Glomerular visceral epithelial cell (primary cell): ENCODE results near the gene UBLCP1.

ENCODE experiments used
- DNase-seq: peaks from one replicate; pipeline ENCODE4 v3.0.0-alpha.2; 2016; ENCODE audit errors: extremely low spot score

Gene UBLCP1

GRCh38 chr5:159311063-159311462 is 48.0 kb downstream of the UBLCP1 start:
- DNase-seq, result no peak

GRCh38 chr5:159313197-159313596 is 50.1 kb downstream of the UBLCP1 start:
- no peak for DNase-seq

GRCh38 chr5:159316519-159317383 is 53.7 kb downstream of the UBLCP1 start:
- peak; percentile 41 for DNase-seq

- DNase-seq, result no peak
Observed at GRCh38 chr5:159317849-159318248, 54.8 kb downstream of the UBLCP1 start.

GRCh38 chr5:159318448-159318847 is 55.4 kb downstream of the UBLCP1 start:
- no peak for DNase-seq

- DNase-seq, result no peak
Observed at GRCh38 chr5:159319363-159319762, 56.3 kb downstream of the UBLCP1 start.

- no peak for DNase-seq
Observed at GRCh38 chr5:159319832-159320231, 56.7 kb downstream of the UBLCP1 start.

GRCh38 chr5:159322180-159322579 is 59.1 kb downstream of the UBLCP1 start:
- no peak for DNase-seq

- peak; percentile 77 for DNase-seq
Observed at GRCh38 chr5:159324102-159324755, 61.1 kb downstream of the UBLCP1 start.

GRCh38 chr5:159324986-159325385 is 61.9 kb downstream of the UBLCP1 start:
- peak; percentile 86 for DNase-seq

- DNase-seq, result peak; percentile 50
Observed at GRCh38 chr5:159330131-159330800, 67.2 kb downstream of the UBLCP1 start, which contains the start of gene IL12B. TSS of gene IL12B (minus strand) at chr5:159330487. CDS start at chr5:159326782, 3,705 bp downstream.

- DNase-seq, result peak; percentile 46
Observed at GRCh38 chr5:159331093-159331973, 68.2 kb downstream of the UBLCP1 start.

- no peak for DNase-seq
Observed at GRCh38 chr5:159332800-159333544, 69.9 kb downstream of the UBLCP1 start.

GRCh38 chr5:159333545-159333925 is 70.4 kb downstream of the UBLCP1 start:
- no peak for DNase-seq
